Thyroid gland (tissue), 4 donors: Measurements from ENCODE around the gene GPC1. TPM values are rescaled to one million over a fixed set of nuclear protein-coding genes. Genes with fewer than 3 reads are reported as not detected.

Experiments
- DNase-seq, 2 donors: peaks; one replicate each; pipeline ENCODE4 v3.0.0-alpha.2; 2019
- H3K27ac ChIP-seq, 3 donors: fragments of 200-600 bp; sonication (generic); 1 replicate in 2 of 3; 2 replicates in 1 of 3; pipeline ENCODE4 v1.5.1; 2016 to 2019; ENCODE audit warnings: mild to moderate bottlenecking in 1 of 3, moderate library complexity in 1 of 3
- H3K27me3 ChIP-seq: fragments of 200-600 bp; sonication (generic); one replicate; pipeline ENCODE4 v1.5.1; 2019
- H3K36me3 ChIP-seq, 2 donors: fragments of 200-600 bp; sonication (generic); one replicate each; pipeline ENCODE4 v1.5.1; 2016 to 2019
- H3K4me1 ChIP-seq, 2 donors: fragments of 200-600 bp; sonication (generic); one replicate each; pipeline ENCODE4 v1.5.1; 2017 to 2019
- H3K4me3 ChIP-seq, 3 donors: fragments of 200-600 bp; sonication (generic); replicated peaks in 1 of 3; 1 replicate in 2 of 3; 2 replicates in 1 of 3; pipeline ENCODE4 v1.5.1; 2016; ENCODE audit warnings: mild to moderate bottlenecking in 1 of 3
- H3K9me3 ChIP-seq: fragments of 200-600 bp; sonication (generic); one replicate; pipeline ENCODE4 v1.5.1; 2017
- CTCF ChIP-seq, 6 experiments: fragments of 200-600 bp in 3 of 6; fragments of 450-650 bp in 3 of 6; sonication (generic) in 3 of 6; IDR thresholded peaks; one replicate each; pipeline ENCODE4 v1.5.1; 2016 to 2019; ENCODE audit warnings: antibody characterized with exemption in 6 of 6, mild to moderate bottlenecking in 2 of 6, inconsistent platforms in 1 of 6, moderate library complexity in 1 of 6
- POLR2A ChIP-seq, 2 donors: fragments of 450-650 bp; IDR thresholded peaks; one replicate each; pipeline ENCODE4 v1.6.1; 2017; ENCODE audit warnings: antibody characterized with exemption in 2 of 2, mild to moderate bottlenecking in 2 of 2, moderate library complexity in 1 of 2
- WGBS, 2 donors: methylation state at CpG; one replicate each; pipeline ENCODE4 v1.1.5; 2017; 5-methylcytosine and 5-hydroxymethylcytosine counted together
- intact Hi-C: fragments of 100-400 bp; cut with DNase I; formaldehyde crosslinking; loops from one replicate; pipeline ENCODE4 v1.15.1; 2023
- total RNA-seq, 4 donors: library from RNA; depleted of rRNA; stranded (reverse); fragments of >200 nt; gene quantifications; one replicate each; pipeline ENCODE4 v1.2.3, GENCODE V29; 2016

GPC1 gene
- total RNA-seq, 4 donors from 2014 or later: 14.1 to 35.5 (median 26.8) TPM

DNA sequence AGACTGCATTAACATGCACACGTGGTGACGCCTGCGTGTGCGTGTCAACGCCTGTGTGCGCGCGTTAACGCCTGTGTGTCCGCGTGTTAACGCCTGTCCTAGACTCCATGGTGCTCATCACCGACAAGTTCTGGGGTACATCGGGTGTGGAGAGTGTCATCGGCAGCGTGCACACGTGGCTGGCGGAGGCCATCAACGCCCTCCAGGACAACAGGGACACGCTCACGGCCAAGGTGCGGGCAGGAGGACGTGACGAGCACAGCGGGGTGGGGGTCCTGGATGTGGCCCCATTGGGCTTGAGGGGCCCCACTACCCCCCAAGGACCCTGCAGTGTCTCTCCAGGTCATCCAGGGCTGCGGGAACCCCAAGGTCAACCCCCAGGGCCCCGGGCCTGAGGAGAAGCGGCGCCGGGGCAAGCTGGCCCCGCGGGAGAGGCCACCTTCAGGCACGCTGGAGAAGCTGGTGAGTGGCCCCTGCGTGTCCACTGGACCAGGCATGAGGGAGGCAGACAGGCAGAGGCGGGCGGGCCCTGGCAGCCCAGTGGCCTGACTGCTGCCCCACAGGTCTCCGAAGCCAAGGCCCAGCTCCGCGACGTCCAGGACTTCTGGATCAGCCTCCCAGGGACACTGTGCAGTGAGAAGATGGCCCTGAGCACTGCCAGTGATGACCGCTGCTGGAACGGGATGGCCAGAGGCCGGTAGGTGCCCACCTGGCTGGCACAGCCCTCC lies 29.2 kb downstream of the GPC1 start:
- peak; percentile 0 to 2 for DNase-seq
- Histone ChIP-seq H3K9me3 (no peaks in the 10 kb centered on the region), H3K36me3 (no peaks in the 10 kb centered on the region), H3K27me3 (no peaks in the 10 kb centered on the region), H3K4me1 (no peaks in the 10 kb centered on the region), H3K27ac (no peak overlapping the region), H3K4me3 (no peak overlapping the region)
- WGBS, 2 donors: 86 to 93% methylated on average over 22 to 31 of the region's 43 CpGs
- TF ChIP-seq POLR2A (IDR thresholded peaks at IDR 0.05) (no peak), CTCF (IDR thresholded peaks at IDR 0.05) (no peak)
- intact Hi-C loops: no loop called here

DNA sequence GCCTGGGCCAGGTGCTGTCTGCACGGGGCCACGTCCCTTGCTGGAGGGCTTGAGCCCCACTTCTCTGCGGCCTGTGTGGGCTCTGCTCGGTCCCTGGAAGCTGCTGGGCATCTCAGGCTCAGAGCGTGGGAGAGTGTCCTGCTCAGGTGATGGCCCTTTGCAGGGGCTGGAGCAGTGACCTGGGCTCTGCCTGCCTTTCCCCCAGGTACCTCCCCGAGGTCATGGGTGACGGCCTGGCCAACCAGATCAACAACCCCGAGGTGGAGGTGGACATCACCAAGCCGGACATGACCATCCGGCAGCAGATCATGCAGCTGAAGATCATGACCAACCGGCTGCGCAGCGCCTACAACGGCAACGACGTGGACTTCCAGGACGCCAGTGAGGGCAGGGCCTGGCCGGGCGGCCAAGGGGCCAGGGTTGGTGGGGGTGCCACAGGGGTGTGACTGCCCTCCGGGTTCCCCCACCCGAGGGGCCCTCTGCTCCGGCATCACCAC lies 29.9 kb downstream of the GPC1 start:
- intact Hi-C loops: no loop called here
- TF ChIP-seq POLR2A (IDR thresholded peaks at IDR 0.05): no peak
- no peak for TF ChIP-seq CTCF (IDR thresholded peaks at IDR 0.05)
- Histone ChIP-seq H3K36me3 (no peaks in the 10 kb centered on the region), H3K4me1 (no peaks in the 10 kb centered on the region), H3K27me3 (no peaks in the 10 kb centered on the region), H3K27ac (no peak overlapping the region), H3K9me3 (no peaks in the 10 kb centered on the region), H3K4me3 (no peak overlapping the region)
- peak; percentile 1 to 2 for DNase-seq
- WGBS, 2 donors: 97 to 100% methylated on average over 9 to 19 of the region's 22 CpGs

GRCh38 chr2:240465765-240466578 lies 30.5 kb downstream of the GPC1 start:
- DNase-seq: peak; percentile 0
- Histone ChIP-seq H3K36me3 (no peaks in the 10 kb centered on the region), H3K9me3 (no peaks in the 10 kb centered on the region), H3K4me3 (no peak overlapping the region), H3K27me3 (no peaks in the 10 kb centered on the region), H3K4me1 (no peaks in the 10 kb centered on the region), H3K27ac (no peak overlapping the region)
- TF ChIP-seq POLR2A (IDR thresholded peaks at IDR 0.05) (no peak), CTCF (IDR thresholded peaks at IDR 0.05) (no peak)
- WGBS, 2 donors: 82% methylated on average over 19 of the region's 28 CpGs; no CpG with 5 or more reads in 1 of the 2 donors
- intact Hi-C loops: no loop called here

- H3K9me3 ChIP-seq: no peaks in the 10 kb centered on the region
- no peaks in the 10 kb centered on the region for H3K36me3 ChIP-seq
- no peak for TF ChIP-seq CTCF (IDR thresholded peaks at IDR 0.05)
- no peak for TF ChIP-seq POLR2A (IDR thresholded peaks at IDR 0.05)
- peak in 1 of 2 donors; percentile 1 for DNase-seq
- H3K4me1 ChIP-seq: no peaks in the 10 kb centered on the region
- no peak overlapping the region for H3K27ac ChIP-seq
- no peaks in the 10 kb centered on the region for H3K27me3 ChIP-seq
- WGBS, 2 donors: 90 to 92% methylated on average over 7 to 14 of the region's 19 CpGs
- intact Hi-C loops: no loop called here
- H3K4me3 ChIP-seq: no peak overlapping the region
Observed at GRCh38 chr2:240466579-240467148, 31.2 kb downstream of the GPC1 start.
